DMS114 treated with DMSO at 0.1 percent for 48 hours (cell line): ENCODE data around the gene FAM217A.

ENCODE experiments used
- DNase-seq: peaks from one replicate; lab custom pipeline; 2025; ENCODE audit not compliant: unreplicated experiment; lab: John Stamatoyannopoulos, UW

FAM217A gene

GRCh38 chr6:4088704-4089103 is 9.8 kb upstream of the FAM217A start:
- no peak for DNase-seq

GRCh38 chr6:4085332-4085700 is 6.4 kb upstream of the FAM217A start:
- no peak for DNase-seq

DNA sequence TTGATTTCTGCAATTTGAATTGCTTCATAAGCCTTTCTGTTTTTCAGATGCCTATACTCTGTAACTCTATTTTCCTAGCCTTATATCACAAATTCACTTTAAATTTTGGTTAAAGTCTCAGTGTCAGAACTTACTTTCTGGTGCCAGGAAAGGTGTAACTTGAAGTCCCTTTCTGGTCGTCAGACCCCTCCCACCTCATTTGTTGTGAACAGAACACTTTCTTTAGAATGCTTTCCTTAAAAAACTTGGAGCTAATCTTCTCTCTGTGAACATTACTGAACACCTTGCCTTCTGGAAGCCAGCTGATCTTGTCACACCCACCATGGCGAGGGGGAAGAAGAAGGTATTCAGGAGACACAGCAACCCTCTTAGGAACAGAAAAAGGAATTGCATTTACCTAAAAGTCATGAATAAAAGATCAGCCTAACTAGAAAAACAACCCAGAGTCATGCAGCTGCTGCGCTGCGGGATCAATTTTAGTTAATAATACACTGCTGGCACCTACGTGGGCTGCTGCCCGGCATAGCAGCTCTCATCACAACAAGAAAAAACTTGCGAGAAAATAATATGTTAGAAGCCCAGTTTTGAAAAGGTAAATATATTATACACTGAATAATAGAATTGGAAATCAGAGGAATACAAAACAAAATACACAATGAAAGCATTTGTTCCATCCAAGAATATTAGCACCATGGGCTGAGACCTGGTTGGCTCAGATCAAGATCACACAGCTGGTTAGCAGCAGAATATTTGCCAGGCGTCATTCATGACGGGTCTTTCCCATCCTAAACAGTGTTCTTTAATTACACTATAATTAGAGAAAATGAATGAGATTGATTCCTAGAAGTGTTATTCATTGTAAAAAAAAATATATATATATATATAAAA is 5.8 kb upstream of the FAM217A start:
- no peak for DNase-seq

DNA sequence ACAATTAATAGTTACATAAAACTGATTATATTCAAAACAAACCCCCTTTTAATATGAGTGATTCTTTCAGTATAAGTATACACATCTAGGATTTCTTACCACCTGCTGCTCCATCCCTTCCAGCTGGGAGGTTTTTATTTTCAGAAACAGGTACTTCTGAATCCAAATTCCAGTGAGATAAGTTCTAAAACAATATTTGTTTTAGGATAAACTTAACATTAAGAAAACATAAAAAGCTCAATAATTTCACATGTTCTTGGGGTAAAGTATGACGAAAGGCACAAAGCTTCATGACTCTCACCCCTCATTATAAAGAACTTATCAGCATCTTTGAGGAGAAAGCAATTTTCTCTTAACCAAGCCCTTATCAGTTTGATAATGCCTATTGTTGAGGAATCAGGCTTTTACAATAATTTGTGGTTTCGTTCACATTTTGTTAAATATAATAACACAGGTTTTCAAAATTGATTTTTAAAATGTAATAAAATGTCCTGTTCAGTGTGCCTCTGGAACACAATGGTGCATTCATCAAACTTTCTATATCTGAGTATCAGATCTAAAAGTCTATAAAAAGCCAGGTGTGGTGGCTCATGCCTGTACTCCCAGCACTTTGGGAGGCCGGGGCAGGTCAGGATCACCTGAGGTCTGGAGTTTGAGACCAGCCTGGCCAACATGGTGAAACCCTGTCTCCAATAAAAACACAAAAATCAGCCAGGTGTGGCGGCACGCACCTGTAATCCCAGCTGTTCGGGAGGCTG is 4.3 kb downstream of the FAM217A start:
- no peak for DNase-seq

DNA sequence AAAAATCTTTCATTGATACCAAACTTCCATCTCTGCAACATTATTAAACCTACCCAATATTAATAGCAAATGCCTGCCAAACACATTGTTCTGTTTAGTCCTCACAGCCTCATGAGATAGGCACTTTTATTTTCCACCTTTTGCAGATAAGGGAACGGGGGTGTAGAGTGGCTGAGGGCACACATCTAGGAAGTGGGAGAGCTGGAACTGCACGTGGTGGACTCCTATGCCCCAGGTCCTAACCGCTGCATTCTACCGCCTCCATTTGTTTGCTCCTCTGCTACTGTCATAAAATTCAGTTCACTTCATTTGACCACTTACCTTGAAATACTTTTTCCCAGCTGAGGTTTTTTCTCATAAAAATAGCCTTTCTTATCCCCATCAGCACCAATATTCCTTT is 7.6 kb downstream of the FAM217A start:
- no peak for DNase-seq

GRCh38 chr6:4069199-4069598 is 9.7 kb downstream of the FAM217A start:
- DNase-seq = no peak

- DNase-seq = no peak
Measured at GRCh38 chr6:4067673-4068072, 11.3 kb downstream of the FAM217A start.

- DNase-seq = no peak
Measured at GRCh38 chr6:4066029-4066755, 12.7 kb downstream of the FAM217A start.

- no peak for DNase-seq
Measured at GRCh38 chr6:4059115-4059777, 19.7 kb downstream of the FAM217A start.

DNA sequence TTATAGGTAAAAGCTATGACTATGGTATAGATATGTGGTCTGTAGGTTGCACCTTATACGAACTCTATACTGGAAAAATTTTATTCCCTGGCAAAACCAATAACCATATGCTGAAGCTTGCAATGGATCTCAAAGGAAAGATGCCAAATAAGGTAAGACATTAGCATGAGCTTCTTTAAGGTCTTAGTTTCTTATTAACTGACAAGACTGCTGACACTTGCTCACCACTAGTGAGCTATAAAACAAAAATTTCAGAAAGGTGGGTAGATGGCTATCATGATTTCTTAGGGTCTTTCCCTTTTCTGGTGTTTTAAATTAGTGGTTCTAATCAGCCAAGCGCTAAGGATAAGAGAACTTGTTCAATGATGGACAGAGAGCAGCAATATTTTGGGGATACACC is 21.9 kb downstream of the FAM217A start:
- DNase-seq = no peak

GRCh38 chr6:4055420-4056041 is 23.4 kb downstream of the FAM217A start:
- peak; percentile 61 for DNase-seq

- DNase-seq = no peak
Measured at GRCh38 chr6:4049246-4049645, 29.7 kb downstream of the FAM217A start.

GRCh38 chr6:4041480-4041879 is 37.5 kb downstream of the FAM217A start:
- no peak for DNase-seq

DNA sequence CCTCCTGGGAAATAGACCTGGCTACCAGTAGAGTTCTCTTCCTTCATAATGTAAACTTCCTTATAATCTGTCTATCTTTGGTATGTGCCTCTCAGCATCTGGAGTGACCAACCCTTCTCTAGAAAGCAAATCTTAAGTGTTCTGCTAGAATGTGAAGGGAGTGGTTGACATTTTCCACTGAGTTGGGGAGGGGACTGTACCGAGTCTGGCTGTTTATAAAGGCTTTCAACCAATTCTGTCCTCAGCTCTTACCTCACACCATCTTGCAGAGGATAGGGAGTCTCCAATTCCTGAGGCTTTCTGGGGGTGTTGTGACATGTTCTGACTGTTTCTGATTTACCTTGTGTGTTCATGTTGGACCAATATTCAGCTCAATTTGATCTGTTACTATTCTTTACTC is 39.6 kb downstream of the FAM217A start:
- DNase-seq = no peak

- no peak for DNase-seq
Measured at GRCh38 chr6:4036581-4036980, 42.4 kb downstream of the FAM217A start.

DNA sequence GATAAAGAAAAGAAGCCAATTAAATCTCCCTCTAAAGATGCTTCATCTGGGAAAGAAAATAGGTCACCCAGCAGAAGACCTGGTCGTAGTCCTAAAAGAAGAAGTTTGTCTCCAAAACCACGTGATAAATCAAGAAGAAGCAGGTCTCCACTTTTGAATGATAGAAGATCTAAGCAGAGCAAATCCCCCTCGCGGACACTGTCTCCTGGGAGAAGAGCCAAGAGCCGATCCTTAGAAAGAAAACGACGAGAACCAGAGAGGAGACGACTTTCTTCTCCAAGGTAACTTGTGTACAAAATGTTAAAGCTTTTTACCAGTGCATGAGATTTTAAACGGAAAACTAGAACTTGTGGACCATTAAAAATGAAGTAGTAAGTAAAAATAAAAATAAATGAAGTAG is 46.5 kb downstream of the FAM217A start:
- DNase-seq = no peak

GRCh38 chr6:4031442-4031841 is 47.5 kb downstream of the FAM217A start:
- no peak for DNase-seq

DNA sequence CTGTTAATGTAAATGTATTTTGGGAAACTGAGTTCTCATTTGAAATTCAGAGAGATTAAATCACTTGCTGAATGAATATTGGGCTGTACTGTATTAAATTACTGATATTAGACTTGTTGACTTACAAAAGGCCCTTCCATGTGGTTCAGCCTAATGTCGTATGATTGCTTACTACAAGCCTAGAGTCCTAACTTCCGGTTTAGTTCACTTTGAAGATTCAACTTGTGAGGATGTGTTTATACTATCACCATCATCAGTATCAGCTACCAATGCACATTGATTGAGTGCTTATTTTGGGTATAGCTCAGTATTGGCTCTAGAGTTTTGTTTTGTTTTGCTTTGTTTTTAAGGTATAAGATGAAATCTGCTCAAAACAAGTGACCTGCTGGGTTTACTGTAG is 48.3 kb downstream of the FAM217A start:
- DNase-seq = no peak

DNA sequence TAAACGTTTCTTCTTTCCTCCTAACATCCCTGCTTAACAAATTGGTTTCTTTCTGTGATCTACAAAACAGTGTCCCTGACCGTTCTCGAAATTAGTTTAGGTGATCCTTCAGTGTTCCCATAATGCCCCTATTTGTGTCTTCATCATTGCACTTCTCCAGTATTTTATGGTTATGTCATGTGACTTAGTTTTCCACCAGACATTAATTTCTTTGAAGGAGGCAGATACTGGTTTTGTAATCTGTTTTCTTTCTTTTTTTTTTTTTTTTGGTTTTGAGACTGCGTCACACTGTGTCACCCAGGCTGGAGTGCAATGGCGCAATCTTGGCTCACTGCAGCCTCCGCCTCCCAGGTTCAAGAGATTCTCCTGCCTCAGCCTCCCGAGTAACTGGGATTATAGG is 49.2 kb downstream of the FAM217A start:
- DNase-seq = no peak

DNA sequence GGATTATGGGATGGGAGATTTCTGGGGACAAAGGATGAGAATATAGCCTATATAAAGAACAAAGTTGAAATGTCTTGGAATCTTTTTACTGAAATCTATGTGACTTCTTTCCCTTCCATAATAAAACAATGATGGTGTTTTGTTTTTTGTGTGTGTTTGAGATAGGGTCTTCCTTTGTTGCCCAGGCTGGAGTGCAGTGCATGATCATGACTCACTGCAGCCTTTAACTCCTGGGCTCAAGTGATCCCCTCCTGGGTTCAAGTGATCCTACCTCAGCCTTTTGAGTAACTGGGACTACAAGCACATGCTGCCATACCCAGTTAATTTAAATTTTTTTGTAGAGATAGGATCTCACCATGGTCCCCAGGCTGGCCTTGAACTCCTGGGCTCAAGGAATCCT is 50.9 kb downstream of the FAM217A start:
- no peak for DNase-seq

- no peak for DNase-seq
Measured at GRCh38 chr6:4025681-4026080, 53.3 kb downstream of the FAM217A start.
